HUES6 (cell line): ENCODE results near the gene HPGDS.

Source experiments
- H3K27ac ChIP-seq: 2 replicates; pipeline ENCODE4 v1.7.0; 2013; ENCODE audit warnings: low read depth, mild to moderate bottlenecking, low read length, inconsistent platforms
- H3K27me3 ChIP-seq: 2 replicates; pipeline ENCODE4 v1.6.1; 2013; ENCODE audit warnings: low read length; ENCODE audit not compliant: control insufficient read depth, insufficient read depth
- H3K36me3 ChIP-seq: 2 replicates; pipeline ENCODE4 v1.6.1; 2013; ENCODE audit warnings: low read length; ENCODE audit not compliant: control insufficient read depth, insufficient read depth
- H3K4me1 ChIP-seq: 2 replicates; pipeline ENCODE4 v1.6.1; 2013; ENCODE audit warnings: low read length; ENCODE audit not compliant: control insufficient read depth, insufficient read depth
- H3K4me3 ChIP-seq: 2 replicates; pipeline ENCODE4 v1.5.1; 2013; ENCODE audit warnings: low read depth, low read length
- H3K9ac ChIP-seq: one replicate; pipeline ENCODE4 v1.6.1; 2013; ENCODE audit warnings: mild to moderate bottlenecking, low read length
- H3K9me3 ChIP-seq: 2 replicates; pipeline ENCODE4 v1.6.1; 2013; ENCODE audit warnings: low read depth, low read length; ENCODE audit not compliant: control insufficient read depth, insufficient read depth

HPGDS gene

GRCh38 chr4:94372228-94372978, 29.8 kb upstream of the HPGDS start:
- H3K9ac ChIP-seq = no peak overlapping the region
- no peaks in the 10 kb centered on the region for H3K27me3 ChIP-seq
- no peak overlapping the region for H3K4me3 ChIP-seq
- H3K36me3 ChIP-seq = no peaks in the 10 kb centered on the region
- H3K4me1 ChIP-seq = no peaks in the 10 kb centered on the region
- no peak overlapping the region for H3K27ac ChIP-seq
- H3K9me3 ChIP-seq = no peaks in the 10 kb centered on the region

GRCh38 chr4:94371290-94371689, 28.7 kb upstream of the HPGDS start:
- no peak overlapping the region for H3K27ac ChIP-seq
- H3K36me3 ChIP-seq = no peaks in the 10 kb centered on the region
- H3K27me3 ChIP-seq = no peaks in the 10 kb centered on the region
- H3K9me3 ChIP-seq = peaks cover 3% of the 10 kb centered on the region; the same call in 1 of the 2 replicates
- H3K4me1 ChIP-seq = no peaks in the 10 kb centered on the region
- H3K9ac ChIP-seq = no peak overlapping the region
- H3K4me3 ChIP-seq = no peak overlapping the region

- H3K36me3 ChIP-seq = no peaks in the 10 kb centered on the region
- no peak overlapping the region for H3K27ac ChIP-seq
- no peak overlapping the region for H3K4me3 ChIP-seq
- no peaks in the 10 kb centered on the region for H3K27me3 ChIP-seq
- H3K9me3 ChIP-seq = peaks cover 3% of the 10 kb centered on the region; the same call in 1 of the 2 replicates
- H3K9ac ChIP-seq = no peak overlapping the region
- H3K4me1 ChIP-seq = no peaks in the 10 kb centered on the region
Measured at GRCh38 chr4:94370533-94371254, 28.1 kb upstream of the HPGDS start.

- Histone ChIP-seq H3K9ac (no peak overlapping the region), H3K27me3 (no peaks in the 10 kb centered on the region), H3K36me3 (no peaks in the 10 kb centered on the region), H3K4me3 (no peak overlapping the region), H3K4me1 (no peaks in the 10 kb centered on the region), H3K27ac (no peak overlapping the region), H3K9me3 (peaks cover 3% of the 10 kb centered on the region; the same call in 1 of the 2 replicates)
Measured at GRCh38 chr4:94369046-94369445, 26.4 kb upstream of the HPGDS start.

- Histone ChIP-seq H3K9ac (no peak overlapping the region), H3K9me3 (peaks cover 3% of the 10 kb centered on the region; the same call in 1 of the 2 replicates), H3K27ac (no peak overlapping the region), H3K4me1 (peaks cover 3% of the 10 kb centered on the region), H3K4me3 (no peak overlapping the region), H3K36me3 (no peaks in the 10 kb centered on the region), H3K27me3 (no peaks in the 10 kb centered on the region)
Measured at GRCh38 chr4:94368459-94368858, 25.8 kb upstream of the HPGDS start.

GRCh38 chr4:94365304-94365703, 22.7 kb upstream of the HPGDS start:
- Histone ChIP-seq H3K9ac (no peak overlapping the region), H3K27ac (no peak overlapping the region), H3K36me3 (no peaks in the 10 kb centered on the region), H3K9me3 (peaks cover 3% of the 10 kb centered on the region; the same call in 1 of the 2 replicates), H3K4me1 (peaks cover 5% of the 10 kb centered on the region), H3K27me3 (no peaks in the 10 kb centered on the region), H3K4me3 (no peak overlapping the region)

GRCh38 chr4:94364527-94364926, 21.9 kb upstream of the HPGDS start:
- Histone ChIP-seq H3K9me3 (peaks cover 3% of the 10 kb centered on the region; the same call in 1 of the 2 replicates), H3K27me3 (no peaks in the 10 kb centered on the region), H3K9ac (no peak overlapping the region)

GRCh38 chr4:94363136-94363655, 20.6 kb upstream of the HPGDS start:
- Histone ChIP-seq H3K4me1 (peaks cover 5% of the 10 kb centered on the region), H3K27me3 (no peaks in the 10 kb centered on the region), H3K4me3 (no peak overlapping the region), H3K9me3 (peaks cover 3% of the 10 kb centered on the region; the same call in 1 of the 2 replicates), H3K36me3 (no peaks in the 10 kb centered on the region), H3K27ac (no peak overlapping the region), H3K9ac (no peak overlapping the region)

More at GRCh38 chr4:94364527-94364926, 21.9 kb upstream of the HPGDS start:
- Histone ChIP-seq H3K4me3 (no peak overlapping the region), H3K36me3 (no peaks in the 10 kb centered on the region), H3K27ac (no peak overlapping the region), H3K4me1 (peaks cover 5% of the 10 kb centered on the region)

DNA sequence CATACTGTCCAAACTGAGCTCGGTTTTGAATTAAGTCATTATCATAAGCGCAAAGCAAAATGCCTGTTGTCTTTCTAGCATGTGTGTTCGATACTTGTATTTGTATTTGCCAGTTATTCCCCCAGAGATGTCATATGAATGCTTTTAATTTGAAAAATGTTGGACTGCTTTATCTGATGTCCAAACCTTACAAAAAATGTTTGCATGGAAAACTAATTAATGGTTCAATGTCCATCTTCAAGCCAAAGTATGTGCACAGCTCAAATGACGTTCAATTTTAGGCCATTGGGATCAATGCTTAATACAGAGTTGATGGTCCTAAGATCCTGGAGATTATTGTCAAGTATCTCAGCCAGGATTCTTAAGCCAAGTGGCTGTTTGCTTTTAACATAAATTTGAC, 17.2 kb upstream of the HPGDS start:
- no peaks in the 10 kb centered on the region for H3K36me3 ChIP-seq
- no peak overlapping the region for H3K9ac ChIP-seq
- H3K9me3 ChIP-seq = no peaks in the 10 kb centered on the region
- no peak overlapping the region for H3K27ac ChIP-seq
- H3K4me3 ChIP-seq = no peak overlapping the region
- H3K27me3 ChIP-seq = no peaks in the 10 kb centered on the region
- H3K4me1 ChIP-seq = peaks cover 5% of the 10 kb centered on the region

- no peaks in the 10 kb centered on the region for H3K27me3 ChIP-seq
- no peaks in the 10 kb centered on the region for H3K9me3 ChIP-seq
- H3K9ac ChIP-seq = no peak overlapping the region
- no peak overlapping the region for H3K27ac ChIP-seq
- H3K36me3 ChIP-seq = no peaks in the 10 kb centered on the region
- H3K4me3 ChIP-seq = no peak overlapping the region
- peaks cover 5% of the 10 kb centered on the region for H3K4me1 ChIP-seq
Measured at GRCh38 chr4:94359221-94359620, 16.6 kb upstream of the HPGDS start.

DNA sequence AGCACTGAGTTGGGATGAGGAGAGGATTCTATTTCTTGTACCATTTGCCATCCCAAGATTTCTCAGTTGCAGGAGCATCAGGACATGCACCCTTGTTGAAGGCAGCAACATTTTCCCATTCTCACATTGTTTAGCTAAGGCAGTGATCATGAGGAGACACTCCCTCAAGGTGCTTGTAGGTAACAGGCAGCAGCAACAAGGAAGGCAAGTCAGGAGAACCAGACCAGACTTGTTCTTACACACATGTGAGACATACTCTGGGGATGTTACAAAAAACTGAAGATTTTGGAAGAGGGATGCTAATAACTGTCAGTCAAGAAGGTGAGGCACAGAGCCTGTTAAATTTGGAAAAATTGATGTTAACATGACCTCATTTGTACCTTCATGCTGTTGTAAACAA, 15.5 kb upstream of the HPGDS start:
- Histone ChIP-seq H3K36me3 (no peaks in the 10 kb centered on the region), H3K4me3 (no peak overlapping the region), H3K4me1 (no peaks in the 10 kb centered on the region), H3K9me3 (no peaks in the 10 kb centered on the region), H3K27me3 (no peaks in the 10 kb centered on the region), H3K9ac (no peak overlapping the region), H3K27ac (no peak overlapping the region)
